GM23338 (cell line): ENCODE measurements around the gene MYO5A. TPM values are rescaled to one million over a fixed set of nuclear protein-coding genes. Genes with fewer than 3 reads are reported as not detected.

Experiments used
- EZH2phosphoT487 ChIP-seq: fragments of 200-600 bp; sonication (generic); IDR thresholded peaks from one replicate; pipeline ENCODE4 v1.8.1; 2018; ENCODE audit warnings: antibody characterized with exemption; ENCODE audit not compliant: unreplicated experiment
- NANOG ChIP-seq: IDR thresholded peaks from 2 replicates; pipeline ENCODE4 v1.6.1; 2016; ENCODE audit warnings: antibody characterized with exemption, borderline replicate concordance
- polyA plus RNA-seq: library from polyadenylated mRNA; unstranded; fragments of >200 nt; fragmentation: Nextera tagmentation; extraction: Ambion mirVana; gene quantifications from 2 replicates; pipeline ENCODE4 v1.2.1, GENCODE V29; 2016
- total RNA-seq: library from RNA; depleted of rRNA; stranded (reverse); fragments of >200 nt; shearing (Covaris generic); gene quantifications from 2 replicates; pipeline ENCODE4 v1.2.3, GENCODE V29; 2014
- TF ChIP-seq, protein P1 (sequence below): fragments of 250-450 bp; sonication (Bioruptor Pico); IDR thresholded peaks from 2 replicates; pipeline ENCODE4 v1.5.0; 2020; ENCODE audit warnings: mild to moderate bottlenecking, moderate library complexity
- TF ChIP-seq, protein P2 (sequence below): IDR thresholded peaks from one replicate; pipeline ENCODE4 v1.6.1; 2018; ENCODE audit warnings: antibody characterized with exemption; ENCODE audit not compliant: unreplicated experiment
- TF ChIP-seq, protein P3 (sequence below), 2 experiments: fragments of 200-600 bp in 1 of 2; sonication (generic) in 1 of 2; conservative IDR thresholded peaks; 2 replicates each; pipeline versions ENCODE4 v1.5.1 to v1.6.1; 2016 to 2017; ENCODE audit warnings: antibody characterized with exemption in 2 of 2, low read depth in 2 of 2, mild to moderate bottlenecking in 2 of 2, moderate library complexity in 1 of 2

MYO5A gene
- total and polyA plus RNA-seq, 2 experiments from 2014 or later: 5.7 to 31.8 TPM

DNA sequence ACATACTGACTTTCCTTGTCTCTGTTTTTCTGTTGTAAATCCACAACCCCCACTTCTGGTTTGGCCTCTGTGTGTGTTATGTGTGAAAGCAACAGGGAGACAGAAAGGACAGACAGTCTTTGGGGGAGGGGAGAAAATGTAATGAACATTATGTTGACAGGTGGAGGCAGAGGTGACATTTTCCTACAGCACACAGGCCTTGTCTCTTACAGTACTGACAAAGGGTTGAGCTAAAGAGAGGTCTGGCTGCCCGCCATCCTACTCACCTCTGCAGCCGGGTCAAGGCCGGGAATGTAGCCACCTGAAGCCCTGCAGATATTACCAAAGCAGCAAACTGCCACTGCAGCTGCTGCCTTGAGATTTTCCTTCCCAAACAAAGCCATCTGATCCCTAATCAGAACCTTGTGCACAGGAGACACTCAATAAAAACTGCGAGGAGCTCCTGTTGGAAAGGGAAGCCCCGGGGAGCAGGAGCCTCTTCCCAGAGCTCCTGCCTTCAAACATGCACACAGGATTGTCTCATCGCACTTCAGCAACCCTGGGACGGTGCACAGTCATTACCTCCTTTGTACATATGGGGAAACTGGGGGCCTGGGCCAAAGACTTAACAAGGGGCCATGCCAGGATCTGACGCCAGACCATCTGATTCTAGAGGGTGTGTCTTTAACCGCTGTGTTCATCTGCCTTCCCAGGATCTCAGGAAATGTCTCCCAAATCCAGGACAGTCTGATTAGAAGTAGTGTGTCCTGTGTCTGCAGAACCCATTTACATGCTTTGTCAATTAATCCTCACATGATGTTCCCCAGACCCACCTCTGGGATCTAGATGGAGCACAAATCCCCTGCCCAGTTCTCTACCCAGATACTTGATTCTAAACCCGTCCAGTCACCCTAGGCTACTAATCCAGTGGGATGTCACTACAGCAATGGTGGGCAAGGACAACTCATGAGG is 247.3 kb downstream of the MYO5A start (continued):
- TF ChIP-seq, protein P1, sequence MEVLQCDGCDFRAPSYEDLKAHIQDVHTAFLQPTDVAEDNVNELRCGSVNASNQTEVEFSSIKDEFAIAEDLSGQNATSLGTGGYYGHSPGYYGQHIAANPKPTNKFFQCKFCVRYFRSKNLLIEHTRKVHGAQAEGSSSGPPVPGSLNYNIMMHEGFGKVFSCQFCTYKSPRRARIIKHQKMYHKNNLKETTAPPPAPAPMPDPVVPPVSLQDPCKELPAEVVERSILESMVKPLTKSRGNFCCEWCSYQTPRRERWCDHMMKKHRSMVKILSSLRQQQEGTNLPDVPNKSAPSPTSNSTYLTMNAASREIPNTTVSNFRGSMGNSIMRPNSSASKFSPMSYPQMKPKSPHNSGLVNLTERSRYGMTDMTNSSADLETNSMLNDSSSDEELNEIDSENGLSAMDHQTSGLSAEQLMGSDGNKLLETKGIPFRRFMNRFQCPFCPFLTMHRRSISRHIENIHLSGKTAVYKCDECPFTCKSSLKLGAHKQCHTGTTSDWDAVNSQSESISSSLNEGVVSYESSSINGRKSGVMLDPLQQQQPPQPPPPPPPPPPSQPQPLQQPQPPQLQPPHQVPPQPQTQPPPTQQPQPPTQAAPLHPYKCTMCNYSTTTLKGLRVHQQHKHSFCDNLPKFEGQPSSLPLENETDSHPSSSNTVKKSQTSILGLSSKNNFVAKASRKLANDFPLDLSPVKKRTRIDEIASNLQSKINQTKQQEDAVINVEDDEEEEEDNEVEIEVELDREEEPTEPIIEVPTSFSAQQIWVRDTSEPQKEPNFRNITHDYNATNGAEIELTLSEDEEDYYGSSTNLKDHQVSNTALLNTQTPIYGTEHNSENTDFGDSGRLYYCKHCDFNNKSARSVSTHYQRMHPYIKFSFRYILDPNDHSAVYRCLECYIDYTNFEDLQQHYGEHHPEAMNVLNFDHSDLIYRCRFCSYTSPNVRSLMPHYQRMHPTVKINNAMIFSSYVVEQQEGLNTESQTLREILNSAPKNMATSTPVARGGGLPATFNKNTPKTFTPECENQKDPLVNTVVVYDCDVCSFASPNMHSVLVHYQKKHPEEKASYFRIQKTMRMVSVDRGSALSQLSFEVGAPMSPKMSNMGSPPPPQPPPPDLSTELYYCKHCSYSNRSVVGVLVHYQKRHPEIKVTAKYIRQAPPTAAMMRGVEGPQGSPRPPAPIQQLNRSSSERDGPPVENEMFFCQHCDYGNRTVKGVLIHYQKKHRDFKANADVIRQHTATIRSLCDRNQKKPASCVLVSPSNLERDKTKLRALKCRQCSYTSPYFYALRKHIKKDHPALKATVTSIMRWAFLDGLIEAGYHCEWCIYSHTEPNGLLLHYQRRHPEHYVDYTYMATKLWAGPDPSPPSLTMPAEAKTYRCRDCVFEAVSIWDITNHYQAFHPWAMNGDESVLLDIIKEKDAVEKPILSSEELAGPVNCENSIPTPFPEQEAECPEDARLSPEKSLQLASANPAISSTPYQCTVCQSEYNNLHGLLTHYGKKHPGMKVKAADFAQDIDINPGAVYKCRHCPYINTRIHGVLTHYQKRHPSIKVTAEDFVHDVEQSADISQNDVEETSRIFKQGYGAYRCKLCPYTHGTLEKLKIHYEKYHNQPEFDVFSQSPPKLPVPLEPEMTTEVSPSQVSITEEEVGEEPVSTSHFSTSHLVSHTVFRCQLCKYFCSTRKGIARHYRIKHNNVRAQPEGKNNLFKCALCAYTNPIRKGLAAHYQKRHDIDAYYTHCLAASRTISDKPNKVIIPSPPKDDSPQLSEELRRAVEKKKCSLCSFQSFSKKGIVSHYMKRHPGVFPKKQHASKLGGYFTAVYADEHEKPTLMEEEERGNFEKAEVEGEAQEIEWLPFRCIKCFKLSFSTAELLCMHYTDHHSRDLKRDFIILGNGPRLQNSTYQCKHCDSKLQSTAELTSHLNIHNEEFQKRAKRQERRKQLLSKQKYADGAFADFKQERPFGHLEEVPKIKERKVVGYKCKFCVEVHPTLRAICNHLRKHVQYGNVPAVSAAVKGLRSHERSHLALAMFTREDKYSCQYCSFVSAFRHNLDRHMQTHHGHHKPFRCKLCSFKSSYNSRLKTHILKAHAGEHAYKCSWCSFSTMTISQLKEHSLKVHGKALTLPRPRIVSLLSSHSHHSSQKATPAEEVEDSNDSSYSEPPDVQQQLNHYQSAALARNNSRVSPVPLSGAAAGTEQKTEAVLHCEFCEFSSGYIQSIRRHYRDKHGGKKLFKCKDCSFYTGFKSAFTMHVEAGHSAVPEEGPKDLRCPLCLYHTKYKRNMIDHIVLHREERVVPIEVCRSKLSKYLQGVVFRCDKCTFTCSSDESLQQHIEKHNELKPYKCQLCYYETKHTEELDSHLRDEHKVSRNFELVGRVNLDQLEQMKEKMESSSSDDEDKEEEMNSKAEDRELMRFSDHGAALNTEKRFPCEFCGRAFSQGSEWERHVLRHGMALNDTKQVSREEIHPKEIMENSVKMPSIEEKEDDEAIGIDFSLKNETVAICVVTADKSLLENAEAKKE (CRISPR knock-in tag): no peak
- TF ChIP-seq EZH2phosphoT487: no peak
- TF ChIP-seq, protein P2, sequence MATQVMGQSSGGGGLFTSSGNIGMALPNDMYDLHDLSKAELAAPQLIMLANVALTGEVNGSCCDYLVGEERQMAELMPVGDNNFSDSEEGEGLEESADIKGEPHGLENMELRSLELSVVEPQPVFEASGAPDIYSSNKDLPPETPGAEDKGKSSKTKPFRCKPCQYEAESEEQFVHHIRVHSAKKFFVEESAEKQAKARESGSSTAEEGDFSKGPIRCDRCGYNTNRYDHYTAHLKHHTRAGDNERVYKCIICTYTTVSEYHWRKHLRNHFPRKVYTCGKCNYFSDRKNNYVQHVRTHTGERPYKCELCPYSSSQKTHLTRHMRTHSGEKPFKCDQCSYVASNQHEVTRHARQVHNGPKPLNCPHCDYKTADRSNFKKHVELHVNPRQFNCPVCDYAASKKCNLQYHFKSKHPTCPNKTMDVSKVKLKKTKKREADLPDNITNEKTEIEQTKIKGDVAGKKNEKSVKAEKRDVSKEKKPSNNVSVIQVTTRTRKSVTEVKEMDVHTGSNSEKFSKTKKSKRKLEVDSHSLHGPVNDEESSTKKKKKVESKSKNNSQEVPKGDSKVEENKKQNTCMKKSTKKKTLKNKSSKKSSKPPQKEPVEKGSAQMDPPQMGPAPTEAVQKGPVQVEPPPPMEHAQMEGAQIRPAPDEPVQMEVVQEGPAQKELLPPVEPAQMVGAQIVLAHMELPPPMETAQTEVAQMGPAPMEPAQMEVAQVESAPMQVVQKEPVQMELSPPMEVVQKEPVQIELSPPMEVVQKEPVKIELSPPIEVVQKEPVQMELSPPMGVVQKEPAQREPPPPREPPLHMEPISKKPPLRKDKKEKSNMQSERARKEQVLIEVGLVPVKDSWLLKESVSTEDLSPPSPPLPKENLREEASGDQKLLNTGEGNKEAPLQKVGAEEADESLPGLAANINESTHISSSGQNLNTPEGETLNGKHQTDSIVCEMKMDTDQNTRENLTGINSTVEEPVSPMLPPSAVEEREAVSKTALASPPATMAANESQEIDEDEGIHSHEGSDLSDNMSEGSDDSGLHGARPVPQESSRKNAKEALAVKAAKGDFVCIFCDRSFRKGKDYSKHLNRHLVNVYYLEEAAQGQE: no peak
- TF ChIP-seq NANOG: no peak
- TF ChIP-seq, protein P3, sequence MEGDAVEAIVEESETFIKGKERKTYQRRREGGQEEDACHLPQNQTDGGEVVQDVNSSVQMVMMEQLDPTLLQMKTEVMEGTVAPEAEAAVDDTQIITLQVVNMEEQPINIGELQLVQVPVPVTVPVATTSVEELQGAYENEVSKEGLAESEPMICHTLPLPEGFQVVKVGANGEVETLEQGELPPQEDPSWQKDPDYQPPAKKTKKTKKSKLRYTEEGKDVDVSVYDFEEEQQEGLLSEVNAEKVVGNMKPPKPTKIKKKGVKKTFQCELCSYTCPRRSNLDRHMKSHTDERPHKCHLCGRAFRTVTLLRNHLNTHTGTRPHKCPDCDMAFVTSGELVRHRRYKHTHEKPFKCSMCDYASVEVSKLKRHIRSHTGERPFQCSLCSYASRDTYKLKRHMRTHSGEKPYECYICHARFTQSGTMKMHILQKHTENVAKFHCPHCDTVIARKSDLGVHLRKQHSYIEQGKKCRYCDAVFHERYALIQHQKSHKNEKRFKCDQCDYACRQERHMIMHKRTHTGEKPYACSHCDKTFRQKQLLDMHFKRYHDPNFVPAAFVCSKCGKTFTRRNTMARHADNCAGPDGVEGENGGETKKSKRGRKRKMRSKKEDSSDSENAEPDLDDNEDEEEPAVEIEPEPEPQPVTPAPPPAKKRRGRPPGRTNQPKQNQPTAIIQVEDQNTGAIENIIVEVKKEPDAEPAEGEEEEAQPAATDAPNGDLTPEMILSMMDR (conservative IDR thresholded peaks at IDR 0.05; ENCODE audit: low read depth in 2 of 2): no peak
